ENCODE data around the gene GRIK1.

- no peak for TF ChIP-seq CTCF (IDR thresholded peaks at IDR 0.05)
- TF ChIP-seq POLR2A (IDR thresholded peaks at IDR 0.05), result no peak
Observed at GRCh38 chr21:29658934-29659203, 280.9 kb downstream of the GRIK1 start.

All from Peyer's patch (tissue), 4 donors.